Glomerular endothelial cell (primary cell): ENCODE results near the gene PITX3. TPM values are rescaled to one million over a fixed set of nuclear protein-coding genes. Genes with fewer than 3 reads are reported as not detected.
"Not testable (repeated sequence)": the region's sequence is repeated elsewhere in the genome, so short reads cannot be mapped to it uniquely, and the experiment has no call there.

Experiments used
- DNase-seq: peaks from one replicate; pipeline ENCODE4 v3.0.0-alpha.2; 2011; ENCODE audit warnings: low read depth, low spot score; ENCODE audit errors: extremely low read depth
- total RNA-seq: library from RNA; depleted of rRNA; stranded (reverse); fragments of >200 nt; gene quantifications from 2 replicates; pipeline ENCODE4 v1.2.3, GENCODE V29; 2015

PITX3 gene
- total RNA-seq, 1 donor from 2014 or later, result not detected

DNA sequence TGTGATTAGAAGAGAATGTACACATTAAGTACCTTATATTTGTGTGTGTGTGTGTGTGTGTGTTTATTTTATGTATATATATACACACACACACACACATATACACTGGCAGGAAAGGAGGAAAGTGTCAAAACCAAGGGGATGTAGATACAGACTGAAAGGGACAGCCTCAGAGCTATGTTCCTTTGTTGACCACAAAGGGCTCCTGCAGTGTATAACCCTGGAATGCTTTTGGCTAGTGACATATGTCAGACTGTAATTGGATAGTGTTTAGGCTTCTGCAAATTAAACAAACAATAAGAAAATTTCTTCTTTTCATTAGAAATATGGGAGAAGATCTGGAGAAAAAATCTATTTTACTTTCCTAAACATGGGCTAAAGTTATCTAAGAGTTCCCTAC lies 19.9 kb upstream of the PITX3 start:
- DNase-seq, result no peak

GRCh38 chr10:102255404-102255803 lies 14.1 kb upstream of the PITX3 start:
- DNase-seq, result no peak

GRCh38 chr10:102254426-102254825 lies 13.1 kb upstream of the PITX3 start:
- DNase-seq, result no peak

- DNase-seq, result not testable (repeated sequence)
Observed at GRCh38 chr10:102252508-102252907, 11.2 kb upstream of the PITX3 start.

DNA sequence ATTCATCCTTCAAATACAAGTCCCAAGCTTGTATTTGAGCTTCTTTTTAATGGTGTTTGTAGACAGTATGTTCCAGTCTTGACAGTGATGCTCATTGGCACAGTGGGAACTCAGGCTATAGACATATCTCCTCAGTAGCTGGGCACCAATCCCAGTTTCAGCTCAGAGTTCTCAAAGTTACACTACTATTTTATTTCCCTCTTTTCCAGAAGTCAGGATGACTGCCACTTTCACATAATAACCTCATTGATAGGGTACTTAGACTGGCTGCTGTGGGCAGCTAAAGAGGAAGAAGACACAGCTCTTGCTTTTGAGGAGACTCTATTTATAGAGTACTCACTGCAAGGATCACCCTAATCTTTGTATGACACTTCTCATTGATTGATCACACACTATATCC lies 6.4 kb upstream of the PITX3 start:
- DNase-seq, result no peak

GRCh38 chr10:102246261-102246660 lies 4.9 kb upstream of the PITX3 start:
- DNase-seq, result no peak

- no peak for DNase-seq
Observed at GRCh38 chr10:102245932-102246251, 4.6 kb upstream of the PITX3 start.

GRCh38 chr10:102245082-102245931 lies 4.0 kb upstream of the PITX3 start, which contains the start of gene GBF1:
GBF1 (plus strand) TSS chr10:102245532; CDS start chr10:102258939, 13,407 bp downstream.
- DNase-seq, result peak; percentile 100

DNA sequence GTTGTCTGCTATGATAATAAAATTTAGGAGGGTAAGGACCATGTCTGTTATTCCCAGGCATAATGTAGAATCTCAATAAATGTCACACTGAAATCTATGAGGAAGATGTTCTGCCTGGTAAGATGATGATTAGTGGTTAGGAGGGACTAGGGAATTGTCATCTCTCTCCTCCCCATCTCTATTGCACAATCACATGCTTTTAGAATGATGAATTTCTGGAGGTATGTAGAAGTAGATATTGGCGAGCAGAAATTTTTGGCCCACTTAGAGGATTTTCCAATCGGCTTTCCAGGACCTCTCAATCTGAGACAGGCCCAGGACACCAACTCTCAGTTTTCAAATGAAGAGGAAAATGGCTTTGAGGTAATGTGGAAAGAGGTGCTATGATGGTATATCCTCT lies 2.0 kb upstream of the PITX3 start:
- no peak for DNase-seq

GRCh38 chr10:102242118-102242485 lies 790 bp upstream of the PITX3 start:
- no peak for DNase-seq

- DNase-seq, result no peak
Observed at GRCh38 chr10:102241032-102241443, 274 bp downstream of the PITX3 start.

DNA sequence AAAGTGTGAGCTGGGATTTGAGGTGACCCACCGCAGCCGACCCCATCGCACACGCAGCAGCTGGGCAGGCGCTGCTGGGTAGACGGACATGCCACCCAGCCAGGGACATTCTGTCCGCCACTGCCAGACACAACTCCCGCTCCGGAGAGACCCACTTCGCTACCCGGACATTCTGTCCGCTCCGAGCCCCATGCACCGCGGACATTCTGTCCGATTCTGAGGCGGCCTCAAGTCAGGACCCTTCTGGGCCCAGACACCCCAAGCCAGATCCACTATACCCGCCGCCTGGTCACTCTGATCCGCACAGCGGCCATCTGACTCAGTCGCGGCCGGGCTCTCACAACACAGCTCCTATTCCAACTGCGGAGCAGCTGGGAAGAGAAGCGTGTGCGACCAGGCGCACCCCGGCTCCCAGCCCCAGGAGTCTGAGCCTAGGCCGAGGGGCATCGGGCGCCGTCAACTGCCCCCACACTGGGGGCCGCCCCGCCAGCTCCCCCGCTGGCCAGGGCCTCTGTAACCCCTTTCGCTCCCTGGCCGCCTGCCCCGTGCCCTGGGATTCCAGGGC lies 763 bp downstream of the PITX3 start:
- no peak for DNase-seq

DNA sequence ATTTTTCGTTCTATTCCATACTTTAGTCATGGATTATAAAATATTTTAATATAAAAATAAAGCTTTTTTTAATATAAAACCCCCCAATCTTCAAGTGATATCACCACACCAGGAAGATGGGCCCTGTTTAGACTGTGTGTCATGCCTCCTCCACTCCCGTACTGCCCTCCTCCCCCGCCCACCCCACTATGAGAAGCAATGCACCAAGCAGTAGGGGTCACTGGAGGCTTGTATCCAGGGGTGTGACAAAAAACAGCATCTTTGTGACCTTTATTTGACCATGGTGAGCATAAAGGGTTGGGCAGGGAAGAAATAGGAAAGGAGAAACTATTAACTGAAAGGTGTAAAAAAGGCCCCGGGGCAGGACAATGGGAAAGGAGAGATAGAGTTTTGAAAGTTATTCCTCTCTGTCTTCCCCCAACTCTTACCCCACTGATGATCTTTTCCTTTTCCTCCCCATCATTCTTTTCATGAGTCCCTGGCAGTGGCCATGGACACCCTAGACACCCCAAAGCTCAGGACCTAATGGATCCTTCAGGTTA lies 3.5 kb downstream of the PITX3 start:
- no peak for DNase-seq

DNA sequence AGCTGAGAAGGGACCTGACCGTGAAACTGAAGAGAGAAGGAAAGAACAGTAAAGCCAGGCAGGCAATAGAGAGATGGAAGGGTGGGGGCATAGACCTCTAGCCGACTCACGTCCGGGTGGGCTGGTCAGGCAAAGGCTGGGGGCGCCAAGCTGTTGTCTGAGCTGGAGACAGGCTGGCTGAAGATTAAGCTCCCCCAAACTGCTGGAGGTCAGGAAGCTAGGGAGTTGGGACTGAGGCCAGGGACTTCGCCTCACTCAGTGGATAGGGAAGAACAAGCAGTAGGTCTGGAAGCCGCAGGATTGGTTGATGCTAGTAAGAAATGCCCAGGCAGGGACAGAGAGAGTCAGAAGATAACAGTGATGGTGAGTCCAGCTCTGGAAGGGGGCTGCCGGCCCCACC lies 5.3 kb downstream of the PITX3 start:
- DNase-seq, result no peak

DNA sequence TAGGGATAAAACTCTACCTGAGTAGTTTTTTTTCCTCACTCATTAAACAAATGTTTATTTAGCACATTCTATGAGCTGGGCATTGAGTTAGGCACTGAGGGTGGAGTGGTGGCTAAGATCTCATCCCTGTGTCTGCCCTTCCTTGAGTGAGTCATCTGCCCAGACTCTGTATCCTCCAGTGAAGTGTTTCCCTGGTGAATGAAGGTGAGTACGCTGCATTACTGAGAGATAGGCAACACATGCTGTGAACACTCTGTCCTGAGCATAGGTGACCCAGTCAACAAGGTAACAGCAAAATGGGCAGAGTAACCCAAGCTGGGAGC lies 5.8 kb downstream of the PITX3 start:
- no peak for DNase-seq

DNA sequence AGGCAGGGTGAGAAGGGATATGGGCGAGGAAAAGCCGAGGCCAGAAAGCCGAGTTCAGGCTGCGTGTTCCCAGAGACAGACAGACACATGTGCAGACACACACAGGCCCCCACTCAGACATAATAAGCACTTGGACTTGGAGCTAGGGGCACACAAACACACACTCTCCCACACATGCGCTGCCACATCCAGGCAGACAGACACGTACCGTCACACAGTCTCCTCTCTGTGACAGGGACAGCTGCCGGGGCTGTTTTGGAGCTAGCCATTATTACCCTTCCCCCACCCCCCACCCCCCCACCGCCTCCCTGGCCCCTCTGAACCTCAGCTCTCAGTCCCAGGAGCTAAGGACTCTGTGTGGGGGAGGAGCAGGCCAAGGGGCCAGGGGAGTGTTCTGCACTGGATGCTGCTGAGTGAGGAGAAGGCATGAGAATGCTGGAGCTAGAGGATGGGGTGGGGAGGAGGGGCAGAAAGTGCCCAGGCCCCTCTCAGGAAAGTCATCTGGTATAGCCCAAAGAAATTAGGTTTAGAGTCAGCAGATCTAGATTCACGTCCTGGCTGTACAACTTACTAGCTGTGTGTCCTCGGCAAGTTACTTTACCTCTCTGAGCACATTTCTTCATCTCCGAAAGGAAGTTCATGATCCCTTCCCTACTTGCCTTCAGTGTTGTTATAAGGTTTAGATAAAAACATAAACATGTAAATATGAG lies 6.3 kb downstream of the PITX3 start:
- DNase-seq, result no peak

DNA sequence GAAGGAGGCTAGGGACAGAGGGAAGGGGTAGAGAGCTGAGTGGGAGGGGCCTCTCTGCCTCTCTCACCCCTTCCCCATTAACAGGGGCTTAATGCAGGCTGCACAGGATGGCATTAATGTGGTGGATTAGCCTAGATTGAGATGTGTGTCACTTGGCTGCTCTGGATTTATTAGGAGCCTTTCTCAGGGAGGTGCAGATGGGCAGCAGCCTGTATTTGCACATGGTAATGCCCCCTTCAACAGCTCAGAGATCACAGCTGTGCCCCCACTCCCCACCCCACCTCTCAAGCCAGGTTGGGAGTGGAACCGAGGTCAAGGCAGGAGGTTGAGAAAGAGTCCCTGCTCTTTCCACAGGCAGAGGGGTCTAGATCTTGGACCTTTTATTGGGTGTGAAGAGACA lies 7.3 kb downstream of the PITX3 start:
- no peak for DNase-seq

DNA sequence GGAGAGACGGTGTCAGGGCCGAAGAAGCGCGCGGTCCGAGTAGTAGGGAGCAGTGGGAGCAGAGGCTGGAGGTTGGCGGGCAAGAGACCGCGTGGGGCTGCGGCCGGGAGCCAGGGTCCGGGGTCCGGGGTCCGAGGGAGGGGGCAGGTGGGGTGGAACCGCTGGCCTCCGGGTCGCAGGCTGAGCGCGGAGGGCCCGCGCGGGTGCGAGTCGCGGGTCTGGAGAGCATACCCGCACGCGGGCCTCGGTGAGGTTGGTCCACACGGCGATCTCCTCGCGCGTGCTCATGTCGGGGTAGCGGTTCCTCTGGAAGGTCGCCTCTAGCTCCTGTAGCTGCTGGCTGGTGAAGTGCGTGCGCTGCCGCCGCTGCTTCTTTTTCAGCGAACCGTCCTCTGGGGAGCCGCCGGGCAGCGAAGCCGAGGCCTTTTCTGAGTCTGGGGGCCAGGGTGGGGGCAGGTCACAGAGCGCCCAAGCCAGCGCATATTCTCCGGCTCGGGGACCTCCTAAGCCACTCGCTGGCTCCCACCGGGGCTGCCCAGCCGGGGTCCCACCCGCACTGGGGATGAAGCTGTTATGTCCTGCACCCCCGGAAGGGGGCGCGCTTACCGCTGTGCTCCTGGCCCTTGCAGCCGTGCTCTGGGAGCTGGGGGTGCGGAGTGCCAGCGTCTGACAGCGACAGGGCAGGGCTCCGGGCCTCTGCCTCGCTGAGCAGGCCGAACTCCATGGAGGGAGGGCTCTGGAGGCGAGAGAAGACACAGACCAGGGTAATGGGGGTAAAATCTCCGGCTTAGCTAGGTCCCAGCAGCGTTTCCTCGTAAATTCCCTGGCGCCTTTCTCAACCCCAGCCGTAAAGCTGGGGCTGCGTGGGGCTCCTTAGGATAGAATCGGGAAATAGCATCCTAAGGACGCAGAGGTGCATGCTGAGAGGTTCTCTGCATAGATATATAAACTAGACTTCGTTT lies 9.7 kb downstream of the PITX3 start:
- DNase-seq, result no peak

- DNase-seq, result no peak
Observed at GRCh38 chr10:102230861-102231356, 10.4 kb downstream of the PITX3 start.

- DNase-seq, result no peak
Observed at GRCh38 chr10:102230264-102230860, 10.9 kb downstream of the PITX3 start.
